NCI-H1105 treated with DMSO at 0.1 percent for 48 hours (cell line): ENCODE measurements around the gene UBQLN3.

Experiments used
- DNase-seq: peaks from one replicate; lab custom pipeline; 2025; lab: John Stamatoyannopoulos, UW

UBQLN3 gene

GRCh38 chr11:5509803-5510202 lies at the start of gene UBQLN3:
Gene UBQLN3 (minus strand): TSS chr11:5509957. CDS start chr11:5509558, 399 bp downstream.
- DNase-seq, result no peak

GRCh38 chr11:5557751-5558150 lies 48.0 kb upstream of the UBQLN3 start:
- no peak for DNase-seq

GRCh38 chr11:5556596-5557188 lies 46.9 kb upstream of the UBQLN3 start:
- no peak for DNase-seq

- DNase-seq, result no peak
These were observed 43.6 kb upstream of the UBQLN3 start for GRCh38 chr11:5553343-5553742.

- DNase-seq, result no peak
These were observed 40.8 kb upstream of the UBQLN3 start for GRCh38 chr11:5550440-5551095.

- DNase-seq, result no peak
These were observed 38.7 kb upstream of the UBQLN3 start, which contains the start of gene OR52H1 for GRCh38 chr11:5548440-5548839. Gene OR52H1 (minus strand): TSS chr11:5548540. CDS start chr11:5545505, 3,035 bp downstream.

- DNase-seq, result no peak
These were observed 38.2 kb upstream of the UBQLN3 start for GRCh38 chr11:5547982-5548381.

GRCh38 chr11:5546457-5546856 lies 36.7 kb upstream of the UBQLN3 start:
- no peak for DNase-seq

- DNase-seq, result no peak
These were observed 31.7 kb upstream of the UBQLN3 start for GRCh38 chr11:5541427-5541826.

GRCh38 chr11:5536482-5536881 lies 26.7 kb upstream of the UBQLN3 start:
- DNase-seq, result no peak

GRCh38 chr11:5534046-5534445 lies 24.3 kb upstream of the UBQLN3 start:
- no peak for DNase-seq

- no peak for DNase-seq
These were observed 21.5 kb upstream of the UBQLN3 start for GRCh38 chr11:5531053-5531831.

- DNase-seq, result no peak
These were observed 18.7 kb upstream of the UBQLN3 start for GRCh38 chr11:5528495-5528894.

GRCh38 chr11:5527716-5528115 lies 18.0 kb upstream of the UBQLN3 start:
- DNase-seq, result no peak

GRCh38 chr11:5524756-5525155 lies 15.0 kb upstream of the UBQLN3 start:
- DNase-seq, result no peak

GRCh38 chr11:5522308-5522707 lies 12.6 kb upstream of the UBQLN3 start:
- no peak for DNase-seq

GRCh38 chr11:5521540-5521939 lies 11.8 kb upstream of the UBQLN3 start:
- no peak for DNase-seq

GRCh38 chr11:5516599-5516998 lies 6.8 kb upstream of the UBQLN3 start, which contains the start of gene UBQLNL:
Gene UBQLNL (minus strand): TSS chr11:5516699. CDS start chr11:5516441, 258 bp downstream.
- no peak for DNase-seq

- DNase-seq, result no peak
These were observed 5.1 kb upstream of the UBQLN3 start for GRCh38 chr11:5514841-5515240.

- DNase-seq, result no peak
These were observed 1.2 kb downstream of the UBQLN3 start for GRCh38 chr11:5508605-5509004.

- no peak for DNase-seq
These were observed 1.8 kb downstream of the UBQLN3 start for GRCh38 chr11:5507933-5508305.

- no peak for DNase-seq
These were observed 2.4 kb downstream of the UBQLN3 start for GRCh38 chr11:5507177-5507932.
